Endothelial cell of umbilical vein (primary cell): Measurements from ENCODE around the gene RANBP17. TPM values are rescaled to one million over a fixed set of nuclear protein-coding genes. Genes with fewer than 3 reads are reported as not detected.

ENCODE experiments used
- BruUV-seq: library from RNA; stranded (reverse); fragments of 400-500 nt; replicated peaks from 2 replicates; lab custom pipeline; 2021; lab: Mats Ljungman, UMichigan
- CTCF ChIA-PET: fragments of 300-600, 350-600 bp; sonication (Branson Sonifier 250); formaldehyde crosslinking; loops from one replicate; lab custom pipeline; 2021; ENCODE audit warnings: antibody characterized with exemption, inconsistent platforms; lab: Charles Lee
- POLR2A ChIA-PET: fragments of 300-600, 350-600 bp; sonication (Branson Sonifier 250); formaldehyde crosslinking; loops from one replicate; lab custom pipeline; 2021; ENCODE audit warnings: antibody characterized with exemption, inconsistent platforms; lab: Charles Lee
- DNase-seq: peaks from one replicate; pipeline ENCODE4 v3.0.0-alpha.2; 2011; ENCODE audit warnings: low read depth, low spot score
- FAIRE-seq: peaks from 2 replicates; lab custom pipeline; 2011; peaks lifted over from hg19 to GRCh38; lab: Jason Lieb, UNC
- H2AFZ ChIP-seq: 2 replicates; pipeline ENCODE4 v1.6.0; 2012; ENCODE audit warnings: low read depth, low read length, control low read depth, inconsistent platforms
- H3K27ac ChIP-seq: 2 replicates; pipeline ENCODE4 v1.5.1; 2011; ENCODE audit warnings: low read depth, mild to moderate bottlenecking, control low read depth, low read length, moderate library complexity; ENCODE audit not compliant: insufficient read depth
- H3K27me3 ChIP-seq, 2 experiments: 2 replicates each; pipeline versions ENCODE4 v1.6.0 to v1.6.1; 2011; ENCODE audit warnings: low read length in 2 of 2, mixed read lengths in 1 of 2; ENCODE audit not compliant: control insufficient read depth in 2 of 2, insufficient read depth in 2 of 2
- H3K36me3 ChIP-seq, 2 experiments: 2 replicates in 1 of 2; 3 replicates in 1 of 2; pipeline ENCODE4 v1.5.1; 2011; ENCODE audit warnings: low read length in 2 of 2, mild to moderate bottlenecking in 1 of 2, moderate library complexity in 1 of 2; ENCODE audit not compliant: control insufficient read depth in 2 of 2, insufficient read depth in 2 of 2; ENCODE audit errors: extremely low read depth in 1 of 2
- H3K4me1 ChIP-seq: 3 replicates; pipeline ENCODE4 v1.5.1; 2011; ENCODE audit warnings: mild to moderate bottlenecking, low read length; ENCODE audit not compliant: control insufficient read depth, insufficient read depth; ENCODE audit errors: extremely low read depth
- H3K4me2 ChIP-seq: 2 replicates; pipeline ENCODE4 v1.6.1; 2011; ENCODE audit warnings: low read length, control low read depth, mixed read lengths; ENCODE audit not compliant: insufficient read depth
- H3K4me3 ChIP-seq, 3 experiments: fragments of 200-600 bp in 1 of 3; sonication (generic), shearing (Covaris generic) in 1 of 3; replicated peaks in 1 of 3; 2 replicates each; pipeline ENCODE4 v1.5.1; 2011 to 2016; ENCODE audit warnings: control low read depth in 3 of 3, low read length in 3 of 3, mild to moderate bottlenecking in 2 of 3, inconsistent platforms in 1 of 3, low read depth in 1 of 3, moderate library complexity in 1 of 3; ENCODE audit not compliant: insufficient read depth in 1 of 3
- H3K79me2 ChIP-seq: 2 replicates; pipeline ENCODE4 v1.6.0; 2012; ENCODE audit warnings: low read length, inconsistent platforms; ENCODE audit not compliant: control insufficient read depth, insufficient read depth
- H3K9ac ChIP-seq: replicated peaks from 2 replicates; pipeline ENCODE3; 2011; ENCODE audit warnings: low read length, control low read depth; ENCODE audit not compliant: insufficient read depth; ENCODE audit errors: extremely low read depth
- H3K9me1 ChIP-seq: replicated peaks from 3 replicates; pipeline ENCODE4 v1.6.0; 2011; ENCODE audit warnings: mild to moderate bottlenecking, low read length; ENCODE audit not compliant: control insufficient read depth, insufficient read depth; ENCODE audit errors: extremely low read depth
- H3K9me3 ChIP-seq: replicated peaks from 2 replicates; pipeline ENCODE4 v1.5.1; 2012; ENCODE audit warnings: low read length, inconsistent platforms; ENCODE audit not compliant: control insufficient read depth, insufficient read depth
- H4K20me1 ChIP-seq: replicated peaks from 2 replicates; pipeline ENCODE3; 2011; ENCODE audit warnings: mild to moderate bottlenecking, low read length; ENCODE audit not compliant: control insufficient read depth, insufficient read depth; ENCODE audit errors: extremely low read depth
- EZH2 ChIP-seq: IDR thresholded peaks from 2 replicates; pipeline ENCODE4 v1.6.1; 2012; ENCODE audit warnings: borderline replicate concordance, low read depth, mild to moderate bottlenecking, moderate library complexity, low read length, inconsistent platforms; ENCODE audit not compliant: severe bottlenecking
- FOS ChIP-seq: IDR thresholded peaks from 2 replicates; pipeline ENCODE4 v1.6.1; 2011; ENCODE audit warnings: mild to moderate bottlenecking, low read length, moderate library complexity, borderline replicate concordance; ENCODE audit not compliant: insufficient read depth
- GATA2 ChIP-seq: IDR thresholded peaks from 2 replicates; pipeline ENCODE4 v1.7.0; 2011; ENCODE audit warnings: low read depth, mild to moderate bottlenecking, moderate library complexity, mixed read lengths, low read length; ENCODE audit not compliant: insufficient read length, insufficient read depth
- JUN ChIP-seq: IDR thresholded peaks from 2 replicates; pipeline ENCODE4 v1.6.1; 2011; ENCODE audit warnings: borderline replicate concordance, low read depth; ENCODE audit not compliant: insufficient read length, insufficient read depth
- MAX ChIP-seq: IDR thresholded peaks from 2 replicates; pipeline ENCODE4 v1.6.1; 2011; ENCODE audit not compliant: insufficient read depth, insufficient read length
- MYC ChIP-seq: IDR thresholded peaks from one replicate; pipeline ENCODE4 v1.6.1; 2011; ENCODE audit warnings: mild to moderate bottlenecking, low read depth, low read length
- POLR2A ChIP-seq: IDR thresholded peaks from 2 replicates; pipeline ENCODE4 v1.6.1; 2012; ENCODE audit warnings: low read depth, mild to moderate bottlenecking, control low read depth, low read length
- POLR2AphosphoS5 ChIP-seq: IDR thresholded peaks from 2 replicates; pipeline ENCODE4 v1.6.1; 2012; ENCODE audit warnings: low read depth, mild to moderate bottlenecking, control low read depth, low read length, moderate library complexity; ENCODE audit not compliant: insufficient read depth
- dilution Hi-C: fragments of 300-500 bp; cut with MboI; formaldehyde crosslinking; loops from one replicate; pipeline ENCODE4 v1.15.0; 2019; ENCODE audit warnings: low sequenced_read_pairs; ENCODE audit not compliant: extremely low pct_ligation_motif_present
- intact Hi-C: fragments of 100-400 bp; cut with micrococcal nuclease; formaldehyde crosslinking; loops from one replicate; pipeline ENCODE4 v1.10.0; 2022
- polyA plus RNA-seq, 4 experiments: library from polyadenylated mRNA; depleted of rRNA in 3 of 4; stranded (reverse) in 3 of 4; unstranded in 1 of 4; fragments of >200 nt; gene quantifications; 2 replicates each; pipeline versions ENCODE4 v1.2.1 to v1.2.3, GENCODE V29; 2011 to 2012; ENCODE audit warnings: missing spikeins in 1 of 4
- total RNA-seq: library from RNA; stranded (reverse); gene quantifications from 2 replicates; pipeline ENCODE4 v1.2.3, GENCODE V29; 2021
- TF ChIP-seq, protein P1 (sequence below), 2 donors: IDR thresholded peaks; 1 replicate in 1 of 2; 2 replicates in 1 of 2; pipeline ENCODE4 v1.5.1; 2011; ENCODE audit warnings: low read length in 2 of 2, mild to moderate bottlenecking in 2 of 2, moderate library complexity in 2 of 2, control low read depth in 1 of 2, inconsistent platforms in 1 of 2, low read depth in 1 of 2; ENCODE audit not compliant: insufficient read depth in 1 of 2; ENCODE audit errors: extremely low read depth in 1 of 2

Gene RANBP17
- total and polyA plus RNA-seq, 2 donors (not counting 3 experiments of a cell fraction or from before 2014, with no cell fraction given) = 5.6 to 13.6 TPM

- Histone ChIP-seq H3K79me2 (no peaks in the 10 kb centered on the region), H4K20me1 (no peaks in the 10 kb centered on the region), H3K9me3 (no peaks in the 10 kb centered on the region), H3K27me3 (no peaks in the 10 kb centered on the region), H3K36me3 (no peaks in the 10 kb centered on the region), H3K9me1 (no peaks in the 10 kb centered on the region), H3K4me2 (no peak overlapping the region), H3K4me1 (peaks cover 12% of the 10 kb centered on the region), H2AFZ (no peak overlapping the region), H3K9ac (no peak overlapping the region), H3K27ac (peak overlapping the region; percentile 2), H3K4me3 (no peak overlapping the region)
- intact Hi-C loops (loop anchor here (5.0 kb wide), 1 partner anchor 415 kb away; no protein-coding TSS in a partner anchor), dilution Hi-C loops (no loop called here)
- TF ChIP-seq, protein P1, sequence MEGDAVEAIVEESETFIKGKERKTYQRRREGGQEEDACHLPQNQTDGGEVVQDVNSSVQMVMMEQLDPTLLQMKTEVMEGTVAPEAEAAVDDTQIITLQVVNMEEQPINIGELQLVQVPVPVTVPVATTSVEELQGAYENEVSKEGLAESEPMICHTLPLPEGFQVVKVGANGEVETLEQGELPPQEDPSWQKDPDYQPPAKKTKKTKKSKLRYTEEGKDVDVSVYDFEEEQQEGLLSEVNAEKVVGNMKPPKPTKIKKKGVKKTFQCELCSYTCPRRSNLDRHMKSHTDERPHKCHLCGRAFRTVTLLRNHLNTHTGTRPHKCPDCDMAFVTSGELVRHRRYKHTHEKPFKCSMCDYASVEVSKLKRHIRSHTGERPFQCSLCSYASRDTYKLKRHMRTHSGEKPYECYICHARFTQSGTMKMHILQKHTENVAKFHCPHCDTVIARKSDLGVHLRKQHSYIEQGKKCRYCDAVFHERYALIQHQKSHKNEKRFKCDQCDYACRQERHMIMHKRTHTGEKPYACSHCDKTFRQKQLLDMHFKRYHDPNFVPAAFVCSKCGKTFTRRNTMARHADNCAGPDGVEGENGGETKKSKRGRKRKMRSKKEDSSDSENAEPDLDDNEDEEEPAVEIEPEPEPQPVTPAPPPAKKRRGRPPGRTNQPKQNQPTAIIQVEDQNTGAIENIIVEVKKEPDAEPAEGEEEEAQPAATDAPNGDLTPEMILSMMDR (IDR thresholded peaks at IDR 0.05; ENCODE audit: extremely low read depth in 1 of 2, insufficient read depth in 1 of 2, low read depth in 1 of 2, low read length in 2 of 2) = peak; percentile 51 to 71
- TF ChIP-seq MAX (no peak), POLR2AphosphoS5 (peak; percentile 30)
- DNase-seq = peak; percentile 91
- no TSS peak for BruUV-seq
- ChIA-PET POLR2A (no interaction called here), CTCF (interaction anchor here (0.6 to 1.8 kb wide), 15 partner anchors 8 to 371 kb away, joined by 3 to 11 read pairs (median 3); partner anchors contain the start of gene NPM1)
- FAIRE-seq = peak; percentile 86
Observed at GRCh38 chr5:171162596-171162995, 300.8 kb downstream of the RANBP17 start.

DNA sequence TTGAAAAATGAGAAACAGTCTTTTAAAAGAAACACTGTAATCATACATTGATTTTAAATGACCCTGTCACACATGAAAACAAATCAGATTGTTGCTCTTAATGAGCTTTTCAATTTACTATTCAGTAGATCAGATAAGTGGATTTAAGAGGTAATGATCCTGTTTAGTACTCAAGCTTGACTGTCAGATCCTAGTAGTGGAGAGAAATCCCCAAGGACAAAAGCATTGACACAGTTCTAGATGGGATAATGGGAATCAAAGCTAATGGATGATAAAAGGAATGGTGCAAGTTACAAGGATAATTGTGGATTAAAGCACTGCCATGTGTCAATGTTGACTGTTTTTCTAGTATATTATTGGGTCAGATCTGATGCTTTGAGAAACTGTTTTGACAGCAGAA, 304.9 kb downstream of the RANBP17 start:
- no peak overlapping the region for H3K9ac ChIP-seq
- no peaks in the 10 kb centered on the region for H4K20me1 ChIP-seq
- POLR2A ChIA-PET = no interaction called here
- BruUV-seq = no TSS peak
- intact Hi-C loops (no loop called here), dilution Hi-C loops (no loop called here)
- no peak for DNase-seq
- peak; percentile 38 for FAIRE-seq
- CTCF ChIA-PET = no interaction called here
- TF ChIP-seq GATA2 (no peak), MAX (no peak), FOS (no peak), JUN (no peak), POLR2A (no peak), EZH2 (no peak), MYC (no peak), POLR2AphosphoS5 (no peak)
- TF ChIP-seq, protein P1 (IDR thresholded peaks at IDR 0.05; ENCODE audit: extremely low read depth in 1 of 2, insufficient read depth in 1 of 2, low read depth in 1 of 2, low read length in 2 of 2) = no peak
- H3K79me2 ChIP-seq = no peaks in the 10 kb centered on the region
- no peaks in the 10 kb centered on the region for H3K27me3 ChIP-seq
- peaks cover 7% of the 10 kb centered on the region for H3K4me1 ChIP-seq
- no peaks in the 10 kb centered on the region for H3K9me1 ChIP-seq
- H3K36me3 ChIP-seq = no peaks in the 10 kb centered on the region
- no peak overlapping the region for H3K4me2 ChIP-seq
- no peaks in the 10 kb centered on the region for H3K9me3 ChIP-seq
- no peak overlapping the region for H3K27ac ChIP-seq
- H2AFZ ChIP-seq = no peak overlapping the region
- no peak overlapping the region for H3K4me3 ChIP-seq
